Stimulated activated effector memory CD8-positive, alpha-beta T cell treated with anti-CD3 and anti-CD28 coated beads, Interleukin-12 subunit alpha, Interleukin-12 subunit beta, amount 100 ng/mL, for 72 hours (primary cell): ENCODE results near the gene MYO3B.
"Not testable (repeated sequence)": the region's sequence is repeated elsewhere in the genome, so short reads cannot be mapped to it uniquely, and the experiment has no call there.

Experiments
- ATAC-seq: fragments of 150-1000 bp; cut with Tn5 transposase; 2 replicates; pipeline ENCODE4 v1.10.0; 2021
- DNase-seq, 2 donors: peaks; one replicate each; pipeline ENCODE4 v3.0.0; 2021 to 2022; ENCODE audit warnings: low spot score in 2 of 2
- H3K27ac Mint-ChIP-seq: one replicate; pipeline ENCODE4 v1.8.0; 2022; ENCODE audit warnings: mild to moderate bottlenecking, mixed read lengths
- H3K36me3 Mint-ChIP-seq: one replicate; pipeline ENCODE4 v1.8.0; 2022; ENCODE audit warnings: mild to moderate bottlenecking, mixed read lengths
- H3K4me1 Mint-ChIP-seq: one replicate; pipeline ENCODE4 v1.8.0; 2022; ENCODE audit warnings: mixed read lengths
- H3K4me3 Mint-ChIP-seq: one replicate; pipeline ENCODE4 v1.8.0; 2022; ENCODE audit warnings: mild to moderate bottlenecking, mixed read lengths
- H3K9me3 Mint-ChIP-seq: one replicate; pipeline ENCODE4 v1.8.0; 2022; ENCODE audit warnings: mixed read lengths

The MYO3B gene

GRCh38 chr2:170420961-170421687, 243.2 kb downstream of the MYO3B start:
- ATAC-seq = no peak
- no peaks in the 10 kb centered on the region for H3K36me3 Mint-ChIP-seq
- no peaks in the 10 kb centered on the region for H3K4me1 Mint-ChIP-seq
- H3K27ac Mint-ChIP-seq = no peak overlapping the region
- H3K9me3 Mint-ChIP-seq = no peaks in the 10 kb centered on the region
- H3K4me3 Mint-ChIP-seq = no peak overlapping the region
- DNase-seq = no peak

GRCh38 chr2:170423919-170424318, 246.0 kb downstream of the MYO3B start:
- Mint-ChIP-seq H3K4me1 (no peaks in the 10 kb centered on the region), H3K36me3 (no peaks in the 10 kb centered on the region), H3K9me3 (no peaks in the 10 kb centered on the region), H3K27ac (no peak overlapping the region), H3K4me3 (no peak overlapping the region)
- DNase-seq (no peak), ATAC-seq (no peak)

DNA sequence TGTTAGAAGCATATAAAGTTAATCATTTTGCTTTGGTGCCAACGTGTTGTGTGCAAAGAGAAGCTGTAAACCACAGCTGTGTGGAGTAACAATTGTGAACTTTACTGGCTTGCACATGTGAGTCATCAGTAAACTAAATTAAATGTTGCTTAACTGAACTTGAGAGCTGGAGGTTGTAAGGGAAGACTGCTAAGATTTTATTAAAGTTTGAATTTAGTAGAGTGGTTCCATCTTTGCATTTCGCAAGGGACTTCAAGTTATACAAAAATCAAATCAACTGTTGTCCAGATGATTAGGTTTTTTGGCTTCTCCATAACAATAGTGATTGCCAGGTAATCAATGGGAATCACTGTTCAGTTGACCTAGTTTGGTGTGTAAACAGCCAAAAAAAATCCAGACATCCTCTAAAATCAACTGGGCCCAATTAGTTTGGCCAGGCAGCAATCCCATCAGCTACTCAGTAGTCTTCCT, 247.4 kb downstream of the MYO3B start:
- no peaks in the 10 kb centered on the region for H3K4me1 Mint-ChIP-seq
- DNase-seq = no peak
- no peak overlapping the region for H3K4me3 Mint-ChIP-seq
- H3K36me3 Mint-ChIP-seq = no peaks in the 10 kb centered on the region
- peak; percentile 45 for ATAC-seq
- no peak overlapping the region for H3K27ac Mint-ChIP-seq
- H3K9me3 Mint-ChIP-seq = no peaks in the 10 kb centered on the region

DNA sequence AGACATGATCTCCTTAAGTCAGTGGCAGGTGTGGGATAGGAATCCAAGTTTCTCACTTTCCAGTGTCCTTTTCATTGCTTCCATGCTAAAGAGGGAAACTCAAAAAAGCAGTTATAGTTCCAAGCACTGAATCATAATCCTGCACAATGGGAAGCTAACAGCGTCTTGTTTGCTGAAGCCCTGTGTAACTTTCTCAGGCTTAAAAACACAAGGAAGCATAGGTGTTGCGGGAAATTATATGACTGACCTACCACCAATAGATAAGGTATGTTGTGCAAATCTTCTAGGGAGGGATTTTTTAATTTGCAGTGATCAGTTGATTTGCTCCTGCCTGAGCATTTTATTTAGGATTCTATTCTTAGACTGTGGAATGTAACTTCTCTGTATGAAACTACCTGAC, 250.9 kb downstream of the MYO3B start:
- H3K4me1 Mint-ChIP-seq = no peaks in the 10 kb centered on the region
- no peak overlapping the region for H3K27ac Mint-ChIP-seq
- H3K36me3 Mint-ChIP-seq = no peaks in the 10 kb centered on the region
- no peaks in the 10 kb centered on the region for H3K9me3 Mint-ChIP-seq
- DNase-seq (no peak), ATAC-seq (no peak)
- no peak overlapping the region for H3K4me3 Mint-ChIP-seq

DNA sequence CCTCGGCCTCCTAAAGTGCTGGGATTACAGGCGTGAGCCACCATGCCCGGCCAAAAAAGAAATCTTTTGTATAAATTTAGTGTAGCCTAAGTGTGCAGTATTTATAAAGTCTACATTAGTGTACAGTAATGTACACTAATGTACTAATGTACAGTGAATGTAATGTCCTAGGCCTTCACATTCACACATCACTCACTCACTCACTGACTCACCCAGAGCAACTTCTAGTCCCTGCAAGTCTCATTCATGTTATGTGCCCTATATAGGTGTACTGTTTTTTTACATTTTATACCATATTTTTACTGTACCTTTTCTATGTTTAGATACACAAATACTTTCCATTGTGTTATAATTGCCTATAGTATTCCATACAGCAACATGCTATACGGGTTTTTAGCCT, 254.9 kb downstream of the MYO3B start:
- no peak for DNase-seq
- H3K4me1 Mint-ChIP-seq = peaks cover 35% of the 10 kb centered on the region
- H3K9me3 Mint-ChIP-seq = no peaks in the 10 kb centered on the region
- no peak overlapping the region for H3K27ac Mint-ChIP-seq
- H3K36me3 Mint-ChIP-seq = no peaks in the 10 kb centered on the region
- H3K4me3 Mint-ChIP-seq = no peak overlapping the region
- no peak for ATAC-seq

DNA sequence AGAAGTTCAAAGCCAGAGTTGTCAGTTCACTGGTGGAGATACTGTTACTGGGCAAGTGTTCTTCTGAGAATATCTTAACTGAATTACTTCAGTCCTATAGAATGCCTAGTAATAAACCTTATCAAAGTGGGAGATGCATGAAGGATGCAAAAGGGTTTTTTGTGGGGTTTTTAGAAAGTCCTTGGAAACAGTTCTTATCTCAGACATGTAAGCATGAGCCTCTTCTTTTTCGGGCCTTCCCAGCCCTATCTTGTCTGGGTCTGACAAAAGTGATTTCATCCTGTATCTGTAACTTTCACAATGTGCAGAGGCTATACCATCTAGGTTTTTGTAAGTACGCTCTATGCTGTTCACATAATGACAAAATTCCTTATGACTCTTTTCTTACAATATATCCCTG, 255.5 kb downstream of the MYO3B start:
- DNase-seq (no peak), ATAC-seq (no peak)
- Mint-ChIP-seq H3K27ac (no peak overlapping the region), H3K4me1 (peaks cover 35% of the 10 kb centered on the region), H3K9me3 (no peaks in the 10 kb centered on the region), H3K36me3 (no peaks in the 10 kb centered on the region), H3K4me3 (no peak overlapping the region)

DNA sequence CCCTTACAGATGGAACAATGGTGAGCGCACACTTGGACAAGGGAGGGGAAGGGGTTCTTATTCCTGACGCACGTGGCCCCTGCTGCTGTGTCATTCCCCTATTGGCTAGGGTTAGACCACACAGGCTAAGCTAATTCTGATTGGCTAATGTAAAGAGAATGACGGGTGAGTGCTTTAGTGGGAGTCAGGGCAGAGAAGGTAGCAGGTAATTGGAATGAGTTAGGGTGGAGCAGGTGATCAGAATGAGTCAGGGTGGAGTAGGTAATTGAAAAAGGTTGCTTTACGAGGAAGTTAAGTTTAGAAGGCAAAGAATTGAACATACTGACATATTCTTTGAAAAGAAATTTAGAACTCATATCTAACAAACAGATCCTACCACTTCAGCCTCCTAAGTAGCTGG, 256.4 kb downstream of the MYO3B start:
- not testable (repeated sequence) for H3K27ac Mint-ChIP-seq, DNase-seq, H3K4me3 Mint-ChIP-seq, H3K9me3 Mint-ChIP-seq, ATAC-seq, H3K36me3 Mint-ChIP-seq
- peaks cover 35% of the 10 kb centered on the region for H3K4me1 Mint-ChIP-seq

DNA sequence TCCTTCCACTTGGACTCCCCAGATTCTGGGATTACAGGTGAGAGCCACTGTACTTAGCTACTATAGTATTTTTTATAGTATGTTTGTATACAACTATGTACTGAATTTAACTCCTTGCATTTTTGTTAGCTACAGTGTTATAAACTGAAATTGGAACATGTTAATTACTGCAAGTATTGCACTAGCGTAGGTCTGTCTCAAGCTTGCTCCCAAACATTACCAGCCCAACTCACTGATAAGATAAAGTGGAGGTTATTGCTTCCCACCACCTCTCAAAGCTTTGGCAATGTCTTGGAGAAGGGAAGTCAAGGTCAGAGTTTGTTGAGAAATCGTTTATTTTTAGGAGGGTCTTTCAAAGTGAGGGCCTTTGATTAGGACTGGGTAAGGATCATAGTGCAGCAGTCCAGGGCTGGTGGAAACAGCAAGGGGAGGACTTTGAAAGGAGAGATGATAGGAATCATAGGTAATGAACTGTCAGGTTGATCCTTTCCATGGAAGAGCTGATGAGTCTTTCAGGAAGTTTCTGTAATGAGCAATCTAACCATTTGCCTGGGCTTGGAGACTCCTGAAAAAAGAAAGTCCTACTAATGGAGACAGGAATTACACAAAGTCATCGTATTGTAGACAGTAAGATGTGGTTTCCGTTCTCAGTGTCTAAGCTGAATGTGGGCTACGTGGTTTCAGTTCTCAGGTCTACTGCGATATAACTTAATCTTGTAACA, 257.1 kb downstream of the MYO3B start:
- Mint-ChIP-seq H3K4me1 (peaks cover 35% of the 10 kb centered on the region), H3K9me3 (no peaks in the 10 kb centered on the region), H3K4me3 (peak overlapping the region; percentile 26), H3K36me3 (no peaks in the 10 kb centered on the region), H3K27ac (no peak overlapping the region)
- ATAC-seq = peak; percentile 78
- DNase-seq = no peak

GRCh38 chr2:170436077-170436943, 258.4 kb downstream of the MYO3B start:
- Mint-ChIP-seq H3K9me3 (no peaks in the 10 kb centered on the region), H3K36me3 (no peaks in the 10 kb centered on the region), H3K4me3 (no peak overlapping the region), H3K27ac (no peak overlapping the region), H3K4me1 (peaks cover 35% of the 10 kb centered on the region)
- no peak for DNase-seq
- no peak for ATAC-seq

GRCh38 chr2:170446078-170446477, 268.1 kb downstream of the MYO3B start:
- H3K36me3 Mint-ChIP-seq = no peaks in the 10 kb centered on the region

GRCh38 chr2:170449034-170449433, 271.1 kb downstream of the MYO3B start:
- DNase-seq (no peak), ATAC-seq (no peak)
- Mint-ChIP-seq H3K27ac (no peak overlapping the region), H3K9me3 (no peaks in the 10 kb centered on the region), H3K4me3 (no peak overlapping the region), H3K36me3 (no peaks in the 10 kb centered on the region), H3K4me1 (no peaks in the 10 kb centered on the region)

More at GRCh38 chr2:170446078-170446477, 268.1 kb downstream of the MYO3B start:
- H3K4me3 Mint-ChIP-seq = no peak overlapping the region
- DNase-seq = no peak
- ATAC-seq = no peak
- no peak overlapping the region for H3K27ac Mint-ChIP-seq
- H3K4me1 Mint-ChIP-seq = no peaks in the 10 kb centered on the region
- H3K9me3 Mint-ChIP-seq = no peaks in the 10 kb centered on the region

DNA sequence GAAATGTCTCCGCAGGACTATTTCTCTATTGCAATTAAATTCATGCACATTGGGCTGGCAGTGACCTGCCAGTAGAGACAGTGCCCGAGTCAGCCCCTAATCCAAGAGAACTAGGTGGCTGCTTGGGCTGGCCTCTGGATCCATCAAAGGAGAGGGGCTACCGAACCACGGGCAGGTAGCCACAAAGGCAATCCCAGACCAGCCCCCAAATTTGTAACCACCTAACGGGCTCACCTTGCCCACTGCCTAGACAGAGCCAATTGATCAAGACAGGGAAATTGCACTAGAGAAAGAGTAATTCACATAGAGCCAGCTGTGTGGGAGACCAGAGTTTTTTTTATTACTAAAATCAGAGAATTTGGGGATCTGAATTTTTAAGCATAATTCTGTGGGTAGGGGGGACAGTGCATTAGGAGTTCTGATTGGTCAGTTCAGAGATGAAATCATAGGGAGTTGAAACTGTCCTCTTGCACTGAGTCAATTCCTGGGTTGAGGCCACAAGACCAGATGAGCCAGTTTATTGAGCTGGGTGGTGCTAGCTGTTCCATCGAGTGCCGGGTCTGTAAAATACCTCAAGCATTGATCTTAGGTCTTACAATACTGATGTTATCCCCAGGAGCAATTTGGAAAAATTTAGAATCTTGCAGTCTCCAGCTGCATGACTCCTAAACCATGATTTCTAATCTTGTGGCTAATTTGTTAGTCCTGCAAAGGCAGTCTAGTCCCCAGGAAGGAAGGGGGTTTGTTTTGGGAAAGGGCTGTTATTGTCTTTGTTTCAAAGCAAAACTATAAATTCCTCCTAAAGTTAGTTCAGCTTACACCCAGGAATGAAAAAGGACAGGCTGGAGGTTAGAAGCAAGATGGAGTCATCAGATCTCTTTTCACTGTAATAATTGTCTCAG, 276.8 kb downstream of the MYO3B start:
- Mint-ChIP-seq H3K4me3 (no peak overlapping the region), H3K36me3 (no peaks in the 10 kb centered on the region), H3K27ac (no peak overlapping the region), H3K4me1 (no peaks in the 10 kb centered on the region), H3K9me3 (no peaks in the 10 kb centered on the region)
- DNase-seq (no peak), ATAC-seq (no peak)

- H3K4me1 Mint-ChIP-seq = no peaks in the 10 kb centered on the region
These were observed 277.9 kb downstream of the MYO3B start for GRCh38 chr2:170455617-170456426.

GRCh38 chr2:170456914-170457313, 279.0 kb downstream of the MYO3B start:
- ATAC-seq (no peak), DNase-seq (no peak)
- Mint-ChIP-seq H3K4me3 (no peak overlapping the region), H3K4me1 (no peaks in the 10 kb centered on the region), H3K27ac (no peak overlapping the region), H3K36me3 (no peaks in the 10 kb centered on the region), H3K9me3 (no peaks in the 10 kb centered on the region)

More at GRCh38 chr2:170455617-170456426, 277.9 kb downstream of the MYO3B start:
- Mint-ChIP-seq H3K9me3 (no peaks in the 10 kb centered on the region), H3K36me3 (no peaks in the 10 kb centered on the region), H3K27ac (no peak overlapping the region), H3K4me3 (no peak overlapping the region)
- DNase-seq (no peak), ATAC-seq (no peak)
